DOHH2 (cell line): ENCODE measurements around the gene PCK2.

Experiments
- H3F3A ChIP-seq: fragments of 200-600 bp; sonication (generic), shearing (Covaris generic); 2 replicates; pipeline ENCODE4 v1.6.0; 2016; ENCODE audit warnings: antibody characterized with exemption, mild to moderate bottlenecking; ENCODE audit not compliant: control insufficient read depth, insufficient read depth
- H3K27ac ChIP-seq: fragments of 200-600 bp; sonication (generic); 2 replicates; pipeline ENCODE4 v1.5.1; 2014; ENCODE audit warnings: low read depth, mild to moderate bottlenecking, low read length, moderate library complexity
- H3K27me3 ChIP-seq: fragments of 200-600 bp; sonication (generic); 2 replicates; pipeline ENCODE4 v1.6.1; 2014; ENCODE audit warnings: mild to moderate bottlenecking, low read length, mixed read lengths; ENCODE audit not compliant: control insufficient read depth
- H3K36me3 ChIP-seq: fragments of 200-600 bp; sonication (generic); 2 replicates; pipeline ENCODE4 v1.6.1; 2014; ENCODE audit warnings: mild to moderate bottlenecking, low read length, moderate library complexity, mixed read lengths; ENCODE audit not compliant: control insufficient read depth
- H3K4me1 ChIP-seq: fragments of 200-600 bp; sonication (generic); 2 replicates; pipeline ENCODE4 v1.6.1; 2014; ENCODE audit warnings: mild to moderate bottlenecking, low read length, mixed read lengths; ENCODE audit not compliant: control insufficient read depth
- H3K4me2 ChIP-seq: fragments of 200-600 bp; sonication (generic); 2 replicates; pipeline ENCODE4 v1.6.0; 2014; ENCODE audit warnings: mild to moderate bottlenecking, low read length, moderate library complexity
- H3K4me3 ChIP-seq: fragments of 200-600 bp; sonication (generic); 2 replicates; pipeline ENCODE4 v1.5.1; 2014; ENCODE audit warnings: mild to moderate bottlenecking, low read length, mixed read lengths
- H3K79me2 ChIP-seq: fragments of 200-600 bp; sonication (generic); 2 replicates; pipeline ENCODE4 v1.6.1; 2014; ENCODE audit warnings: mild to moderate bottlenecking, low read length, mixed read lengths; ENCODE audit not compliant: control insufficient read depth
- H3K9me2 ChIP-seq: fragments of 200-600 bp; sonication (generic); replicated peaks from 2 replicates; pipeline ENCODE4 v1.6.1; 2014; ENCODE audit warnings: mild to moderate bottlenecking, low read length, mixed read lengths; ENCODE audit not compliant: control insufficient read depth
- H3K9me3 ChIP-seq: fragments of 200-600 bp; sonication (generic); 2 replicates; pipeline ENCODE4 v1.6.1; 2014; ENCODE audit warnings: antibody characterized with exemption, low read length, mixed read lengths; ENCODE audit not compliant: control insufficient read depth, insufficient read depth
- H4K20me1 ChIP-seq: fragments of 200-600 bp; sonication (generic); 2 replicates; pipeline ENCODE4 v1.6.0; 2014; ENCODE audit warnings: low read depth, mild to moderate bottlenecking, antibody characterized with exemption, low read length, moderate library complexity; ENCODE audit not compliant: control insufficient read depth, insufficient read depth
- CTCF ChIP-seq: fragments of 200-600 bp; sonication (generic); IDR thresholded peaks from one replicate; pipeline ENCODE4 v1.5.1; 2014; ENCODE audit warnings: antibody characterized with exemption, mild to moderate bottlenecking, low read depth, low read length; ENCODE audit not compliant: poor library complexity, severe bottlenecking
- EZH2phosphoT487 ChIP-seq: fragments of 200-600 bp; sonication (generic); IDR thresholded peaks from 2 replicates; pipeline ENCODE4 v1.6.1; 2017; ENCODE audit warnings: borderline replicate concordance, mild to moderate bottlenecking, antibody characterized with exemption, low read length, moderate library complexity, mixed read lengths

Gene PCK2

GRCh38 chr14:24054324-24054641 is 39.8 kb upstream of the PCK2 start:
- no peak for TF ChIP-seq CTCF
- TF ChIP-seq EZH2phosphoT487: no peak
- no peaks in the 10 kb centered on the region for H3K9me3 ChIP-seq
- no peaks in the 10 kb centered on the region for H4K20me1 ChIP-seq
- peaks cover 33% of the 10 kb centered on the region for H3K4me1 ChIP-seq
- H3F3A ChIP-seq: peaks cover 9% of the 10 kb centered on the region
- H3K4me2 ChIP-seq: no peak overlapping the region
- H3K36me3 ChIP-seq: no peaks in the 10 kb centered on the region
- H3K9me2 ChIP-seq: no peaks in the 10 kb centered on the region
- H3K27ac ChIP-seq: no peak overlapping the region
- H3K27me3 ChIP-seq: peaks cover 15% of the 10 kb centered on the region
- H3K79me2 ChIP-seq: no peaks in the 10 kb centered on the region
- H3K4me3 ChIP-seq: no peak overlapping the region

- Histone ChIP-seq H3K4me1 (peaks cover 29% of the 10 kb centered on the region), H3K4me2 (no peak overlapping the region), H3K79me2 (no peaks in the 10 kb centered on the region), H3K36me3 (no peaks in the 10 kb centered on the region), H4K20me1 (no peaks in the 10 kb centered on the region), H3K9me3 (no peaks in the 10 kb centered on the region), H3F3A (peaks cover 9% of the 10 kb centered on the region), H3K9me2 (no peaks in the 10 kb centered on the region), H3K27ac (no peak overlapping the region), H3K27me3 (peaks cover 15% of the 10 kb centered on the region), H3K4me3 (no peak overlapping the region)
- TF ChIP-seq EZH2phosphoT487 (no peak), CTCF (no peak)
Measured at GRCh38 chr14:24054646-24055045, 39.5 kb upstream of the PCK2 start.

- Histone ChIP-seq H3K4me1 (peaks cover 15% of the 10 kb centered on the region), H3K27me3 (peaks cover 15% of the 10 kb centered on the region), H3K9me2 (no peaks in the 10 kb centered on the region), H3K9me3 (no peaks in the 10 kb centered on the region), H3K4me2 (no peak overlapping the region), H3K36me3 (no peaks in the 10 kb centered on the region), H3F3A (no peaks in the 10 kb centered on the region), H3K79me2 (no peaks in the 10 kb centered on the region), H4K20me1 (no peaks in the 10 kb centered on the region), H3K27ac (no peak overlapping the region), H3K4me3 (no peak overlapping the region)
- TF ChIP-seq EZH2phosphoT487 (no peak), CTCF (no peak)
Measured at GRCh38 chr14:24055971-24056799, 37.9 kb upstream of the PCK2 start.
